ENCODE data around the gene LYRM7. TPM values are rescaled to one million over a fixed set of nuclear protein-coding genes. Genes with fewer than 3 reads are reported as not detected.

The LYRM7 gene
- total RNA-seq, 1 experiment from 2014 or later: 17.3 TPM

DNA sequence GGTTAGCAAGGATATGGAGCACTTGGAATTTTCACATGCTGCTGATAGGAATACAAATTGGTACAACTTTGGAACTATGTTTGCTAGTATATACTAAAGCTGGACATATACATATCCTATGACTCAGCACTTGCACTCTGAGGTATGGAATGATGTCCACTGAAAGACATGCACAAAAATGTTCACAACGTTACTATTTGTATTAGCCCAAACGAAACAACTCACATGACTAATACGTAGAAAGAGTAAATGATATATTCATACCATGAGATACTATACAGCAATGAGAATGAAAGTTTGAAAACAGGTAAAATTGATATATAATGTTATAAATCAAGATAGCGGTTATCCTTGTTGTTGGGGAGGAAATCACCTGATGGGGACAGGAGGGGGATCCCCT, 47.6 kb downstream of the LYRM7 start:
- intact Hi-C loops (cut with micrococcal nuclease; ENCODE audit: unreplicated experiment): no loop called here
- Histone ChIP-seq H3K4me1 (ENCODE audit: insufficient read depth, low read length, poor library complexity, severe bottlenecking) (no peaks in the 10 kb centered on the region), H3K27me3 (replicated peaks; ENCODE audit: insufficient read depth, low read depth, low read length, poor library complexity) (no peaks in the 10 kb centered on the region), H3K4me3 (ENCODE audit: low read depth, low read length, poor library complexity, severe bottlenecking) (no peak overlapping the region), H3K27ac (ENCODE audit: low read depth, low read length, poor library complexity, severe bottlenecking) (no peak overlapping the region), H3K36me3 (ENCODE audit: insufficient read depth, low read length, poor library complexity, severe bottlenecking) (no peaks in the 10 kb centered on the region), H3K9me3 (ENCODE audit: low read depth, low read length, poor library complexity, severe bottlenecking) (no peaks in the 10 kb centered on the region)
- ChIA-PET CTCF (no interaction called here), POLR2A (ENCODE audit: low non-redundant PET) (no interaction called here)
- BruUV-seq (replicated peaks): no TSS peak
- no peak for DNase-seq (ENCODE audit: low spot score)
- TF ChIP-seq, protein P1, sequence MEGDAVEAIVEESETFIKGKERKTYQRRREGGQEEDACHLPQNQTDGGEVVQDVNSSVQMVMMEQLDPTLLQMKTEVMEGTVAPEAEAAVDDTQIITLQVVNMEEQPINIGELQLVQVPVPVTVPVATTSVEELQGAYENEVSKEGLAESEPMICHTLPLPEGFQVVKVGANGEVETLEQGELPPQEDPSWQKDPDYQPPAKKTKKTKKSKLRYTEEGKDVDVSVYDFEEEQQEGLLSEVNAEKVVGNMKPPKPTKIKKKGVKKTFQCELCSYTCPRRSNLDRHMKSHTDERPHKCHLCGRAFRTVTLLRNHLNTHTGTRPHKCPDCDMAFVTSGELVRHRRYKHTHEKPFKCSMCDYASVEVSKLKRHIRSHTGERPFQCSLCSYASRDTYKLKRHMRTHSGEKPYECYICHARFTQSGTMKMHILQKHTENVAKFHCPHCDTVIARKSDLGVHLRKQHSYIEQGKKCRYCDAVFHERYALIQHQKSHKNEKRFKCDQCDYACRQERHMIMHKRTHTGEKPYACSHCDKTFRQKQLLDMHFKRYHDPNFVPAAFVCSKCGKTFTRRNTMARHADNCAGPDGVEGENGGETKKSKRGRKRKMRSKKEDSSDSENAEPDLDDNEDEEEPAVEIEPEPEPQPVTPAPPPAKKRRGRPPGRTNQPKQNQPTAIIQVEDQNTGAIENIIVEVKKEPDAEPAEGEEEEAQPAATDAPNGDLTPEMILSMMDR (conservative IDR thresholded peaks at IDR 0.05; ENCODE audit: low read depth, low read length): no peak
- TF ChIP-seq EZH2 (IDR thresholded peaks at IDR 0.05; ENCODE audit: borderline replicate concordance, low read depth, low read length, poor library complexity, severe bottlenecking): no peak

DNA sequence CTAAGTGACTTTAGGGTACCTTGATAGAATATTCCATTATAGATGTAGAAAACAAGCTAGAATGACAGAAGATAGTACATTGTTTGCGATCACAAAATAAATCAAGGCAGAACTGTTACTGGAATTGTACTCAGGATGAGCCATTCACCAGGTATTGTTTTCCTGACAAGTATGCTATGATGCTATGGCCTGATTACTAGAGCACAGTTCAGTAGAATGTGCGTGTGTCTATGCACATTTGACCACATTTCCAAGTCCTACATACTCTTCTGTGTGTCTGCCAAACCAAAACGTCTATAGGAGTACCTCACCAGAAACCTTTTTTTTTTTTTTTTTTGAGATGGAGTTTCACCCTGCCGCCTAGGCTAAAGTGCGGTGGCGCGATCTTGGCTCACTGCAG, 49.8 kb downstream of the LYRM7 start:
- Histone ChIP-seq H3K4me3 (ENCODE audit: low read depth, low read length, poor library complexity, severe bottlenecking) (no peak overlapping the region), H3K27me3 (replicated peaks; ENCODE audit: insufficient read depth, low read depth, low read length, poor library complexity) (no peaks in the 10 kb centered on the region), H3K4me1 (ENCODE audit: insufficient read depth, low read length, poor library complexity, severe bottlenecking) (no peaks in the 10 kb centered on the region), H3K27ac (ENCODE audit: low read depth, low read length, poor library complexity, severe bottlenecking) (no peak overlapping the region), H3K9me3 (ENCODE audit: low read depth, low read length, poor library complexity, severe bottlenecking) (no peaks in the 10 kb centered on the region), H3K36me3 (ENCODE audit: insufficient read depth, low read length, poor library complexity, severe bottlenecking) (no peaks in the 10 kb centered on the region)
- no TSS peak for BruUV-seq (replicated peaks)
- TF ChIP-seq, protein P1 (conservative IDR thresholded peaks at IDR 0.05; ENCODE audit: low read depth, low read length): no peak
- no peak for TF ChIP-seq EZH2 (IDR thresholded peaks at IDR 0.05; ENCODE audit: borderline replicate concordance, low read depth, low read length, poor library complexity, severe bottlenecking)
- intact Hi-C loops (cut with micrococcal nuclease; ENCODE audit: unreplicated experiment): no loop called here
- POLR2A ChIA-PET (ENCODE audit: low non-redundant PET): no interaction called here
- CTCF ChIA-PET: no interaction called here
- DNase-seq (ENCODE audit: low spot score): no peak

DNA sequence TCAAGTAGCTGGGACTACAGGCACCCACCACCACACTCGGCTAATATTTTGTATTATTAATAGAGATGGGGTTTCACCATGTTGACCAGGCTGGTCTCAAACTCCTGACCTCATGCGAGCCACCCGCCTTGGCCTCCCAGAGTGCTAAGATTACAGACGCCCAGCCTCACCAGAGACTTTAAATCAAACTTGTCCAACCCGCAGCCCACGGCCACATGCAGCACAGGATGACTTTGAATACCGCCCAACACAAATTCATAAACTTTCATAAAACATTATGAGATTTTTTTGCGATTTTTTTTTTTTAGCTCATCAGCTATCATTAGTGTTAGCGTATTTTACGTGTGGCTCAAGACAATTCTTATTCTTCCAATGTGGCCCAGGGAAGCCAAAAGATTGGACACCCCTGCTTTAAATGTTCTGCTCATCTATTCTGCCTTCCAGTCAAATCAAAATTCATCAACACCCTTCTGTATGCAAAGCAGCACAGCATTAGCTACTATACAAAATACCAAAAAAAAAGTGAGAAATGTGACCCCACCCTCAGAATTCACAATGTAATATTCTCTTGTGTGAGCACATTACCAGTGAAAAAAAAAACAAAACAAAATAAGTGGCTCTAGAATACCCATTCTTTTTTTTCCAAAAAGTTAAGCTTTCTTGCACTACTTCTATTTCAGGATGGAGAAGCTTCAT, 50.4 kb downstream of the LYRM7 start:
- Histone ChIP-seq H3K4me3 (ENCODE audit: low read depth, low read length, poor library complexity, severe bottlenecking) (no peak overlapping the region), H3K9me3 (ENCODE audit: low read depth, low read length, poor library complexity, severe bottlenecking) (no peaks in the 10 kb centered on the region), H3K27ac (ENCODE audit: low read depth, low read length, poor library complexity, severe bottlenecking) (no peak overlapping the region), H3K27me3 (replicated peaks; ENCODE audit: insufficient read depth, low read depth, low read length, poor library complexity) (no peaks in the 10 kb centered on the region), H3K36me3 (ENCODE audit: insufficient read depth, low read length, poor library complexity, severe bottlenecking) (no peaks in the 10 kb centered on the region), H3K4me1 (ENCODE audit: insufficient read depth, low read length, poor library complexity, severe bottlenecking) (no peaks in the 10 kb centered on the region)
- CTCF ChIA-PET: no interaction called here
- DNase-seq (ENCODE audit: low spot score): no peak
- no TSS peak for BruUV-seq (replicated peaks)
- POLR2A ChIA-PET (ENCODE audit: low non-redundant PET): no interaction called here
- intact Hi-C loops (cut with micrococcal nuclease; ENCODE audit: unreplicated experiment): no loop called here
- TF ChIP-seq, protein P1 (conservative IDR thresholded peaks at IDR 0.05; ENCODE audit: low read depth, low read length): no peak
- TF ChIP-seq EZH2 (IDR thresholded peaks at IDR 0.05; ENCODE audit: borderline replicate concordance, low read depth, low read length, poor library complexity, severe bottlenecking): no peak

Data from A673 (cell line).